SK-N-MC (cell line): Measurements from ENCODE around the gene AQP1.

Experiments
- EZH2 ChIP-seq: fragments of 200-600 bp; sonication (generic); IDR thresholded peaks from one replicate; pipeline ENCODE4 v1.6.1; 2017; ENCODE audit warnings: antibody characterized with exemption
- FOXP2 ChIP-seq: optimal IDR thresholded peaks from 2 replicates; pipeline ENCODE3; 2011; ENCODE audit warnings: mild to moderate bottlenecking, moderate library complexity; ENCODE audit not compliant: insufficient read depth; ENCODE audit errors: extremely low read length, control extremely low read depth
- POLR2AphosphoS5 ChIP-seq: IDR thresholded peaks from 2 replicates; pipeline ENCODE4 v1.6.1; 2012; ENCODE audit warnings: mild to moderate bottlenecking, low read depth, low read length, borderline replicate concordance

DNA sequence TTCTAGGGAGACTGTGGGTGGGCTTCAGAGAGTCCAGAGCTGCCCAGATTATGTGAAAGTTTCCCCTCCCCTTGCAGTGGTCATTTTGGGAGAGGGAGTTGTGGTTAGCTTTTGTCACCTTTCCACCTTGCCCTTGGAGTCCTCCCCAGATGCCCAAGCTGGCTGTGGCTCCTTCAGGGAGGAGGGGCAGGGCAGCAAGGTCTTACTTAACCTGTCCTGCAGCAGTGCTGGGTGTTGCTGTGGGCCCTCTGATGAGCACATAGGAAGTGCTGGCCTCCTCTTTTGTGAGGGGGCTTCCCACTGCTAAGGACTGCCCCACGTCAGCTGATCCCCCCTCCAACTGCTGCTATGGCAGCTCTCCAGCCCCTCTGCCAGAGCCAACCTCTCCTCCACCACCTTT, 17.6 kb upstream of the AQP1 start:
- TF ChIP-seq EZH2 (no peak), FOXP2 (no peak), POLR2AphosphoS5 (no peak)
